Activated CD4-positive, alpha-beta T cell treated with anti-CD3 and anti-CD28 coated beads, Interleukin-2, amount 50 U/mL, for 1 hour (primary cell): ENCODE measurements around the gene RSPRY1.

Experiments used
- DNase-seq: peaks from one replicate; pipeline ENCODE4 v3.0.0-alpha.2; 2020

The RSPRY1 gene

DNA sequence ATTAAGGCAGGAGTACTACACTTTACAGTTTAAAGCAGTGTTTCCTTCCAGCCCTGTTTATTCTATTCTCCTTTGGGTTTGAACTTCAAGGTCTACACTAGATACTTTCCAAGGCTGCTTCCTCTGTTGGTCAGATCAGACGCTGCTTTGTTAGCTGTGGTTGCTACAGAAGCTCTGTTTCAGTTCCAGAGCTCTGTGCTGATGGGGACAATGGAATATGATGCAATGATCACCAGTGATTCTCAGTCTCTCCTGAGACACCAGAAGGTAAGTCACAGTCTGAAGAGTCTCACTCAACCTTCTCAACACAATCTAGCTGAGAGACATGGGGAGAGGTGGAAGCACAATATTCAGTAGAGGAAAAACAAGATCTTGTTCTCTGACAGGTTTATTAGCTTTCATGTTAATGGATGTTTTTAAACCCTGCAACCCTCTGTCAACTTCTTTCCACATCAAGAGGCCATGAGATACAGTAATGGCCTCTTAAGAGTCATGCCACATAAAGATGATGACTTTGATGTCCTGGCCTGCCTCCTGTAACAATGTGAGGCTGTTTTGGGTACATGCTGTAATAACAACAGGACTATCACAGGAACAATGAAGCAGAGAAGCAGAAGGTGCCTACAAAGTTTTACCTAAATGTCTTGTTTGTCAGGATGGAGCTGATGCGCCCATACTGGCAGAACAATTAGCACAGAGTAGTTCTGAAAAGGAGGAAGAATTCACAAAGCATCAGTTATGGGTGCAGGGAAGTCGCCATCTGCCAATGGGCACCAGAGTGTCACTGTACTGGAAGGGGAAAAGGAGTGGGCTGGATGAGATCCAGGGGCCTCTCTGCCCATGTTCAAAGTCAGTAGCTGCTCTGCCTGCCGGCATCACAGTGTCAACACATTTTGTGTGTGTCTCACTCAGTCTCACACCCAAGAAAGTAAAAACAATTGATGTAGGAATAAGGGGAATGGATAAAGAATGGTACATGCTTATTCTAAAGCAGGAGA lies 33.7 kb upstream of the RSPRY1 start:
- DNase-seq: no peak

DNA sequence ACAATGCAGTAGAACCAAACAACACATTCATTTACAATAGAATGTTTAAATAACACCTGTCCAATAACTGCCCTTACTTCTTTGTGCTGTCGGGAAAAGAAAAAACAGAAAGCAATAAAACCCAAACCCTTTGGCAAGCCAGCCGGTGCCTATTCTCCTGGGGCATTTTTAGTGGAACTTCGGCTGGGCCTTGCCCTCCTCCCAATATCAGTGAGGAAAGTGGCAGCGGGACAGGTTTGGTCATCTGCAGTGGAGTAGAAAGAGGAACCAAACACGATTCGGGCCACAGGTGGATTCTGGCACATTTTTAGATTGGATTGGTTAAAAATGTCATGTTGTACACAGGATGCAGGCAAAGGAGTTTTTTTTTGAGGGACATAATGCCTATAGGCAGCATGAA lies 32.3 kb upstream of the RSPRY1 start:
- no peak for DNase-seq

- no peak for DNase-seq
Measured at GRCh38 chr16:57155702-57156350, 30.3 kb upstream of the RSPRY1 start.

GRCh38 chr16:57156351-57156703 lies 29.8 kb upstream of the RSPRY1 start:
- DNase-seq: no peak

DNA sequence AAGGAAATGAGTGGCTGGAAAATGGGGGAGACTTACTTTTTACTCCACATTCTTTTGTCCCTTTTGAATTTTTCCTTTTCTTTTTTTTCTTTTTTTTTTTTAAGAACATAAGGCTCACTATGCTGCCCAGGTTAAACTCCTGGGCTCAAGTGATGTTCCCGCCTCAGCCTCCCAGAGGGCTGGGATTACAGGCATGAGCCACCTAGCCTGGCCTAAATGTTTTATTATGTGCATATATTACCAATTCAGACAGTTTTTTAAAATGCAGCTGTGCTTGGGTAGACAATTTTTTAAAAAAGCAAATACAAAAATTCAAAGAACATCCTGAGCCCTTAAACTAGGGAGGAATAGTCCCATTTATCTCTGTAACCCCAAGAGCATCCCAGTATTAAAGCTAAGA lies 28.6 kb upstream of the RSPRY1 start:
- no peak for DNase-seq

DNA sequence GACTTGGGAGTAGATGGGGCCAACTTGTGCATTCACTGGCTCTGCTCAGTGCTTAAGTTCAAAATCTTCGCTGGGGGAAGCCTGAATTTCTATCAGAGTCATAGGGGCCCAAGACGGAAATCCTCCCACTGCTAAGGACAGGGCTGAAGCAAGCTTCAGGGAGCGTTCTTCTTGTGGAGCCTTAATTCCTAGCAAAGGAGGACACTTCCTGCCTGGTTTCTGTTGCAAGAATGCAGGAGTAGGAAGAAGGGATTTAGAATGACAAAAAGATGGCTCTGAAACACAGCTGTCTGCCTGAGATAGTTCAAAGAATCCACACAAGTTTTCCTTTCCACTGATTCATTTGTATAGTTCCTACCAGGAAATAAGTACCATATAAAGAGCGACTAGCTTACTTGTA lies 26.7 kb upstream of the RSPRY1 start:
- DNase-seq: no peak

GRCh38 chr16:57163842-57164241 lies 22.3 kb upstream of the RSPRY1 start:
- no peak for DNase-seq

GRCh38 chr16:57165483-57165882 lies 20.6 kb upstream of the RSPRY1 start:
- DNase-seq: no peak

DNA sequence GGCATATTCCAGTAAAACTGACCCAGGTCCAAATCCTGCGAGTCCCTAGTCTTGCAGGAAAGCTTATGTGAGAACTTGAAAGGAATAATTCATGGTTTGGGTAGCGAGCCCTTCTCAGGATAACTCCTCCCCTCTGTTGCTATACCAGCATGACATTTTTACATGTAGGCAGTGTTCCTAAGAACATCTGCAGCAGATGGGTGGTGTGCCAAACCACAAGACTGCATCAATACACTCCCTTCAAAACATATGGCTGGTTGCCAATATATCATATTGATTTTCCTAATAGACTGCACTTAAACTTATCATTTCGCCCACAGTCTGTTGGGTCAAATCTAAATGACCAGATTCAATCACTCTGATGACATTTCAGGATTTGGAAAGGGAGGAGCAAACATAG lies 20.2 kb upstream of the RSPRY1 start:
- DNase-seq: no peak

GRCh38 chr16:57166451-57166850 lies 19.7 kb upstream of the RSPRY1 start:
- no peak for DNase-seq

GRCh38 chr16:57166951-57167350 lies 19.2 kb upstream of the RSPRY1 start:
- no peak for DNase-seq

- DNase-seq: no peak
Measured at GRCh38 chr16:57167538-57167937, 18.6 kb upstream of the RSPRY1 start.

GRCh38 chr16:57167953-57168352 lies 18.2 kb upstream of the RSPRY1 start:
- no peak for DNase-seq

- DNase-seq: no peak
Measured at GRCh38 chr16:57169327-57169726, 16.8 kb upstream of the RSPRY1 start.

DNA sequence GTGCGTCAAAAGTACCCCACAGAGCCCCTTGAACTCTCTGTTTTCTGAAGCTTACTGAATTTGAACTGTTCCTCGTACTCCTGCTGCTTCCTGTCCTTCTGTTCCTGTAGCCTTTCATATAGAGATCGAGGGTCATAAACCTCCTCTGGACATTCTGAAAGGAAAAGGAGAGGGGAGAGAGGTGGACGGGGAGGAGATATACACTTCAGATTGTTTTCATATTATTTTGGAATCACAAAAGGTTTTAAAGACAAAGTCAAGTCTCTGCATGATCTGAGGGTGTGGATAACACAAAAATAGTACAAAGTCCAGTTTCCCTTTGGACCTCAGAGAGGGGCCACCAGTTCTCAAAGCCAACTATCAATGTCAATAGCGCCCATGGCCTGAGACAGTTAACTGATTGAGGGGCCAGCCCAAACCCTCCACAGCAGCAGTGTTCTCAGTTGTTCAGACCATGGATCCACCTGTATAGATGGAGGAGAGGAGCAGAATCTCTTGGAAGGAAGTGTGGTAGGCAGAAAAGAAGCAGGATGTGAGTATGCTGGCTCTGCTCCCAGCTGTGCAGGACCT lies 13.3 kb upstream of the RSPRY1 start:
- DNase-seq: no peak

GRCh38 chr16:57175896-57176295 lies 10.2 kb upstream of the RSPRY1 start:
- no peak for DNase-seq

GRCh38 chr16:57178196-57178595 lies 7.9 kb upstream of the RSPRY1 start:
- no peak for DNase-seq

DNA sequence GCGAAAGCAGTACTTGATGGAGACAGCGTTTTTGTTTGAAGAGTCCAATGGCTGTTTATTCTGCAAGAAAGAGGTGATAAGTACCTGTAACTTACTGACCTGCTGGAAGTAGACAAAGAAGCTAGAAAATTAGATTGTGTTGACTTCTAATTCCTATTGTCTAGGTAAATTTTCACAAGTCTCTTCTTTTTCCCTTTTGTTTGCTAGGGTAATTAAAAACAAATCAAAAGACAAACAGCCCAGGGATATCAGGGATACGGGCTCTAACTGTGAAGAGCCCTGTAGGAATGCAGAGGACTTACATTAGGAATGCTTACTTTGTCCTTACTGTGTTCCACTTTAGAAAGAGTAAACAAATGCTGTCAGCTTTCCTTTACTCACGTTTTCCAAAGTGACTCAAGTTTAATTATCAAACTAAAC lies 7.3 kb upstream of the RSPRY1 start:
- no peak for DNase-seq

DNA sequence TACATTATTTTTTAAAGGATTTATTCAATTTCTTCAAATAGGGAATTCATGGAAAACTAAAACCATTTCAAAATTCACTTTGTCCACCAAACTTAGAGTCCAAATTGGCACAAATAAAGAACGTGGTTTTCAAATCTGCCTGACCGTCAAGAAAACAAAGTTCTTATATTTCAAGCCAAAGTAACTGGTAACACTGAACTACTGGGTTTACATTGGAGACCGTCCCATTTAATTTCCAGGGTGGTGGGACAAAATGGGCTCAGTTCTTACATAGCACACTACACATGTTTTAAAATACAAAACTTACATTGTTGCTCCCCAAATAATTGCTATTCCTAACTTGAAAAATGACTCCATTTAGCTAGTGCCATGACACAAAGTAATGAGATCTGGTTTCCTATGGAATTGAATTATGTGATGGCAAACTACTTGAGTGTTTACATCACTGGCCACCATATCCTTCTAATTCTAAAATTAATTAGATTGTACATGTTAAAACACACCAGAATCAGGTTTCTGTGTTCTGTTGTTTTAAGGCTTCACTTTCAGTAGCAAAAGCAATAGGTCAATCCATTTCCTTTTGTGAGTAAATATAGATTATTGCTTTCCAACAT lies 6.8 kb upstream of the RSPRY1 start:
- no peak for DNase-seq

- DNase-seq: no peak
Measured at GRCh38 chr16:57184113-57184512, 2.0 kb upstream of the RSPRY1 start.

DNA sequence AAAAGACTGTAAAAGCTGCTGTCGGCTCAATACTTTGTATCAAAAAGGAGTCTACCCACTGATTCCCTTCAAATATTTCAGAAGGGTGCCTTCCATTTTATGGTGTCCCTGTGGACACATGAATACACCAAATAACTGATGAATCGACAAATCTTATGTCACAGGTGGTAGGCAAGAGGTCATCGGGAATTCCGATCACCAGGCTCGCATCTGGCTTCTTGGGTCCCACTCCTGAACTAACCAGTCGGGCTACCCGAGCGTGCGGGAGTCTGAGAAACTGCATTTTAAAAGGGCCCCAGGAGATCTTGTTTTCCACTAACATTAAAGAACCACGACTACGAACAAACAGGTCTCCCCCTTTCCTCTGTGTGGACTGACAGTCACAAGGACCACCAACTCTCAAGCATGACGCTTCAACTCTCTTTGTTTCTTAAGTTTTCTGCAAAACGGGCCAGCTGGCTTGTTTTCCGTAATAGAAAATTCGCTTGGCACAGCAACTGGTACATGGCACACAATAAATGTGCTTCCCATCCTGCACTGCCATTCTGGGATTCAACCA lies 1.2 kb upstream of the RSPRY1 start:
- DNase-seq: peak; percentile 2

DNA sequence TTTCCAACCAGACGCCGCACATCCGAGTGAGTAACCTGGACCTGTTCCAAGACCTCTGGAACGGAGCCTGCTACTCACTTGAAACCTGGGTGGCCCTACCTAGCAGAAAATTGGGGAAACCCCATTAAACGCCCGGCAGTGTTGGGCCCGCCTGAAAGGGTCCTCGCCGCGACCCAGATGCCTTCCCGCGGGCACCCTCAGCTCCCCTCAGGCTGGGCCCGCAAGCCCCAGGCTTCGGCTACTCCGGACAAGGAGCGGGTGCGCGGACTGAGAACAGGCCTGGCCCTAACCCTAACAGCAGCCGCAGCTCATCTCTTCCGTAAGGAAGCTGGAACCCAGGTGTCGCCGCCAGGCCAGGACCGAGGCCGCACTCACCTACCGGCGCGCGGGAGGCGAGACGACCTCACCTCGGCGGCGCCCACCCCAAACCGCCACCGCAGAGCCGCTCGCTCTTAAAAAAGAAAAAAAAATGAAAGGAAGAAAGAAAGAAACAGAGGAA lies 634 bp upstream of the RSPRY1 start:
- no peak for DNase-seq
